Heart left ventricle (tissue), 16 donors: ENCODE results near the gene SLC39A5. TPM values are rescaled to one million over a fixed set of nuclear protein-coding genes. Genes with fewer than 3 reads are reported as not detected.
A peak's percentile ranks its signal among the peaks of the same experiment; 100 is the strongest.

ENCODE experiments used
- ATAC-seq, 4 donors: fragments of 200-7000 bp; cut with Tn5 transposase; one replicate each; pipeline ENCODE4 v1.9.1; 2020 to 2022; ENCODE audit warnings: moderate library complexity in 4 of 4, mild to moderate bottlenecking in 3 of 4, moderate number of reproducible peaks in 1 of 4
- DNase-seq, 5 donors: peaks; one replicate each; pipeline ENCODE4 v3.0.0-alpha.2; 2020
- H3K27ac ChIP-seq, 12 donors: fragments of 200-600 bp; sonication (generic) in 4 of 12; one replicate each; pipeline versions ENCODE4 v1.5.0 to v1.8.0; 2016 to 2022; ENCODE audit warnings: mild to moderate bottlenecking in 2 of 12
- H3K27me3 ChIP-seq, 9 donors: fragments of 200-600 bp; sonication (generic) in 2 of 9; one replicate each; pipeline versions ENCODE4 v1.5.1 to v1.8.0; 2016 to 2022; ENCODE audit warnings: mild to moderate bottlenecking in 3 of 9
- H3K36me3 ChIP-seq, 9 donors: fragments of 200-600 bp; sonication (generic) in 2 of 9; one replicate each; pipeline versions ENCODE4 v1.5.0 to v1.8.0; 2018 to 2022; ENCODE audit warnings: mild to moderate bottlenecking in 2 of 9
- H3K4me1 ChIP-seq, 12 donors: fragments of 200-600 bp; sonication (generic) in 4 of 12; one replicate each; pipeline versions ENCODE4 v1.5.0 to v1.8.0; 2016 to 2022; ENCODE audit warnings: mild to moderate bottlenecking in 3 of 12
- H3K4me3 ChIP-seq, 12 donors: fragments of 200-600 bp; sonication (generic) in 4 of 12; one replicate each; pipeline versions ENCODE4 v1.5.0 to v1.8.0; 2017 to 2022; ENCODE audit warnings: mild to moderate bottlenecking in 9 of 12, moderate library complexity in 4 of 12
- H3K9me3 ChIP-seq, 12 donors: fragments of 200-600 bp; sonication (generic) in 4 of 12; one replicate each; pipeline versions ENCODE4 v1.5.0 to v1.8.0; 2016 to 2022; ENCODE audit warnings: mild to moderate bottlenecking in 1 of 12
- CTCF ChIP-seq, 12 donors: fragments of 200-600 bp; sonication (generic) in 4 of 12; IDR thresholded peaks; one replicate each; pipeline versions ENCODE4 v1.5.0 to v1.8.0; 2018 to 2022; ENCODE audit warnings: antibody characterized with exemption in 12 of 12, mild to moderate bottlenecking in 5 of 12
- POLR2A ChIP-seq, 2 donors: fragments of 450-650 bp; IDR thresholded peaks; one replicate each; pipeline ENCODE4 v1.6.1; 2017; ENCODE audit warnings: antibody characterized with exemption in 2 of 2, mild to moderate bottlenecking in 2 of 2, moderate library complexity in 2 of 2
- WGBS, 4 donors: extraction: QIAGEN DNeasy Blood & Tissue Kit in 2 of 4; methylation state at CpG; one replicate each; pipeline versions ENCODE4 v1.1.5 to v1.1.7; 2013 to 2018; 5-methylcytosine and 5-hydroxymethylcytosine counted together
- intact Hi-C, 10 donors: fragments of 100-400 bp; cut with DNase I; formaldehyde crosslinking; loops; one replicate each; pipeline versions ENCODE4 v1.11.1 to v1.14.2; 2022
- polyA plus RNA-seq, 2 donors: library from polyadenylated mRNA; stranded (reverse); fragments of 200-250 nt; gene quantifications; one replicate each; pipeline ENCODE4 v1.2.3, GENCODE V29; 2013
- total RNA-seq, 9 donors: library from RNA; depleted of rRNA in 2 of 9; stranded (reverse); fragments of >200 nt in 2 of 9; fragmentation: NEBNext Ultra II Directional in 3 of 9; extraction: Animal tissue kit (Norgen Biotek cat#: 25700) in 3 of 9; gene quantifications; one replicate each; pipeline versions ENCODE4 v1.1.0 to v1.2.4, GENCODE V29; 2016 to 2023
- donor health status: ischemic (EF 13 %, LVEDD 7.1; RV severe dilation, severe dysfunction).
- donor health status: healthy with polysubstance abuse.
- donor health status: DM: no; HTN: yes; CAD: no.
- donor health status: DM: no; HTN: no; CAD: no.
- donor health status: ischemic (EF 25% LVEDD 6.9; RV normal size, moderate dysfunction).
- donor health status: ischemic (EF 25% LVEDD 5.7; RV mildly dilated, moderate dysfunction).
- donor health status: healthy.
- donor health status: DM: yes; HTN: yes; CAD: no.
- donor health status: ischemic (EF 35%, LVEDD 5.7; RV mildly dilated, moderate dysfunction).
- donor health status: nonischemic (EF 11% LVEDD 7.7; RV severe dilation, severe dysfunction).
- donor health status: DM: yes; HTN: yes; CAD: no.
- donor health status: PGD.
- donor health status: ischemic (EF 29% LVEDD 5.4; RV normal size, mild dysfunction).
- donor health status: nonischemic (EF 23%, LVEDD 6.1; RV moderate dilation, normal function).

The SLC39A5 gene
- total and polyA plus RNA-seq, 11 donors, result 0.12 TPM; not detected in 10

GRCh38 chr12:56213878-56214277, 16.0 kb upstream of the SLC39A5 start:
- ATAC-seq, result no peak
- H3K36me3 ChIP-seq, result peaks cover 3 to 88% (median 82%) of the 10 kb centered on the region in 9 donors
- intact Hi-C loops, result no loop called here
- H3K4me1 ChIP-seq, result peaks cover 0 to 4% (median under 1%) of the 10 kb centered on the region in 12 donors
- H3K27ac ChIP-seq, result no peak overlapping the region
- no peak overlapping the region for H3K4me3 ChIP-seq
- TF ChIP-seq CTCF (IDR thresholded peaks at IDR 0.05) (no peak), POLR2A (IDR thresholded peaks at IDR 0.05) (no peak)
- H3K27me3 ChIP-seq, result no peaks in the 10 kb centered on the region
- 87 to 97% (median 91%) methylated on average over 5 of the region's 5 CpGs for WGBS, 4 donors
- no peaks in the 10 kb centered on the region for H3K9me3 ChIP-seq
- no peak for DNase-seq

GRCh38 chr12:56216461-56216860, 13.4 kb upstream of the SLC39A5 start:
- peaks cover 0 to 26% (median 18%) of the 10 kb centered on the region in 12 donors for H3K4me1 ChIP-seq
- intact Hi-C loops, result no loop called here
- no peaks in the 10 kb centered on the region for H3K9me3 ChIP-seq
- peaks cover 0 to 62% (median 56%) of the 10 kb centered on the region in 9 donors for H3K36me3 ChIP-seq
- peak overlapping the region in 1 of 12 donors; percentile 17 for H3K27ac ChIP-seq
- 83 to 89% (median 87%) methylated on average over 3 of the region's 3 CpGs for WGBS, 4 donors
- DNase-seq, result no peak
- no peak for ATAC-seq
- no peak overlapping the region for H3K4me3 ChIP-seq
- H3K27me3 ChIP-seq, result no peaks in the 10 kb centered on the region
- no peak for TF ChIP-seq CTCF (IDR thresholded peaks at IDR 0.05)
- no peak for TF ChIP-seq POLR2A (IDR thresholded peaks at IDR 0.05)

GRCh38 chr12:56219840-56220239, 10.0 kb upstream of the SLC39A5 start:
- Histone ChIP-seq H3K27ac (peak overlapping the region in 9 of 12 donors; percentile 89 to 99 (median 97)), H3K4me1 (peaks cover 8 to 50% (median 39%) of the 10 kb centered on the region in 12 donors), H3K27me3 (no peaks in the 10 kb centered on the region), H3K4me3 (peak overlapping the region in 4 of 12 donors; percentile 64 to 89 (median 80)), H3K9me3 (no peaks in the 10 kb centered on the region), H3K36me3 (peaks cover 0 to 28% (median 23%) of the 10 kb centered on the region in 9 donors)
- ATAC-seq (no peak), DNase-seq (no peak)
- intact Hi-C loops, result loop anchor here in 6 of 10 donors (5.0 to 10.0 kb wide), 4 partner anchors 33 to 245 kb away; partner anchors contain the start of genes ANKRD52 (in 4 of the 6), ESYT1 (in 1 of the 6), SMARCC2 (in 1 of the 6) and SPRYD4 (in 1 of the 6)
- 91 to 92% (median 92%) methylated on average over 9 of the region's 9 CpGs for WGBS, 4 donors
- TF ChIP-seq CTCF (IDR thresholded peaks at IDR 0.05) (no peak), POLR2A (IDR thresholded peaks at IDR 0.05) (no peak)

GRCh38 chr12:56220611-56221231, 9.1 kb upstream of the SLC39A5 start:
- TF ChIP-seq POLR2A (IDR thresholded peaks at IDR 0.05) (no peak), CTCF (IDR thresholded peaks at IDR 0.05) (no peak)
- ATAC-seq (no peak), DNase-seq (peak in 1 of 5 donors; percentile 55)
- Histone ChIP-seq H3K4me1 (peaks cover 8 to 52% (median 41%) of the 10 kb centered on the region in 12 donors), H3K4me3 (peak overlapping the region; percentile 56 to 95 (median 76)), H3K9me3 (no peaks in the 10 kb centered on the region), H3K27me3 (no peaks in the 10 kb centered on the region), H3K36me3 (peaks cover 0 to 19% (median 14%) of the 10 kb centered on the region in 9 donors), H3K27ac (peak overlapping the region; percentile 86 to 99 (median 96))
- 4 to 6% (median 5%) methylated on average over 10 of the region's 10 CpGs for WGBS, 4 donors
- intact Hi-C loops, result loop anchor here in 6 of 10 donors (5.0 to 10.0 kb wide), 4 partner anchors 33 to 244 kb away; partner anchors contain the start of genes ANKRD52 (in 4 of the 6), ESYT1 (in 1 of the 6), SMARCC2 (in 1 of the 6) and SPRYD4 (in 1 of the 6)
